HCEC 1CT (cell line): ENCODE data around the gene PCNX4.
"Not testable (repeated sequence)": the region's sequence is repeated elsewhere in the genome, so short reads cannot be mapped to it uniquely, and the experiment has no call there.

ENCODE experiments used
- DNase-seq: peaks from one replicate; pipeline ENCODE4 v3.0.0-alpha.2; 2017

PCNX4 gene

GRCh38 chr14:60091550-60092525, at the start of gene PCNX4:
Gene PCNX4 (plus strand): TSS chr14:60091923. CDS start chr14:60107639, 15,716 bp downstream.
- peak; percentile 100 for DNase-seq

- DNase-seq = not testable (repeated sequence)
These were observed 43.7 kb upstream of the PCNX4 start for GRCh38 chr14:60047976-60048375.

DNA sequence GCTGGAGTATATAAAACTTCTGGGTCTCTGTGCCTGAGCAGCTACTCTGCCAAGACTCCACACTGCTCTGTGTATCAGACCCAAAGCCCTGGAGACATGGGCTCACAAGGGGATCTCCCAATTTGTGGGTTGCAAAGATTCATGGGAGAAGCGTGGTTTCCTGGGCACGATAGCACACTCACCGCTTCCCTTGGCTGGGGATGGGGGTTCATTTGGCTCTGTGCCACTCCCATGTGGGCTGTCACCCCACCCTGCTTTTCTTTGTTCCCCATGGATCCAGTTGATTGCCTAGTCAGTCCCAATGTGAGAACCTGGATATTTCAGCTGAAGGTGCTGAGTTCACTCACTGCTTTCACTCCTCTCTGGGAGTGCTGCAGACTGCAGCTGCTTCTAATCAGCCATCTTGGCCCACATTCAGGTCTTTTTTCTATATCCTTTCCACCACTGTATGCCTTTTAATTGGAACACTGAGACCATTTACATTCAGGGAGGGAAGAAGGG, 40.0 kb upstream of the PCNX4 start:
- no peak for DNase-seq

DNA sequence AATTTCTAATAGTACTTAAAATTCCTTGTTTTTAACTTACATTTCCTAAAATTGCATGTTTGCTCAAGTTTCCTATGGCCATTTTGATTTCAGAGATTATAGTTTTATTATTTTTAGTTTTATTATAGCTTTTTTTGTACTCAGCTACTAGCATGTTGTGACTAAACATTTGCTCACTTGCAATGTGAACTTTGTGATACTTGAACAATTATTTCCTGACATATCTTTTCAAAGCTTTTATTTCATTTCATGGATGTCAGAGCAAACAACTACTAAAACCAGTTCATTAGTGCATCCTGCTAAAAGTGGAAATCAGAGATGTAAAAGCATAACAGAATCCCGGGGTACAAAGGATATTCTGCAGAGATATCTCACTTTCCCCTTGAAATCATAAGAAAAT, 33.6 kb upstream of the PCNX4 start:
- no peak for DNase-seq

DNA sequence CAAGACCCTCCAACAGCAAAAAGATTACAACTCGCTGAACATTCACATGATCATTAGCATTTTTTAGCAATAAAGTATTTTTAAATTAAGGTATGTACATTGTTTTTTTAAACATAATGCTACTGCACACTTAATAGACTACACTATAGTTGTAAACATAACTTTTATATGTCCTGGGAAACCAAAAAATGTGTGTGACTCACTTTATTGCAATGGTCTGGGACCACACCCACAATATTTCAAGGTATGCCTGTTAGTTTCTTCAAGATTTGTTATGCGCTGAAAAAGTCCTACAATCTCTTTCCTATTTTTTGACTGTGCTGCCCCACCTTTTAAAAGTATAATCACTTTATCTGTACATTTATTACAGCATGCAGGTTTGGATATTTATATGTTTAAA, 30.4 kb upstream of the PCNX4 start:
- DNase-seq = no peak

DNA sequence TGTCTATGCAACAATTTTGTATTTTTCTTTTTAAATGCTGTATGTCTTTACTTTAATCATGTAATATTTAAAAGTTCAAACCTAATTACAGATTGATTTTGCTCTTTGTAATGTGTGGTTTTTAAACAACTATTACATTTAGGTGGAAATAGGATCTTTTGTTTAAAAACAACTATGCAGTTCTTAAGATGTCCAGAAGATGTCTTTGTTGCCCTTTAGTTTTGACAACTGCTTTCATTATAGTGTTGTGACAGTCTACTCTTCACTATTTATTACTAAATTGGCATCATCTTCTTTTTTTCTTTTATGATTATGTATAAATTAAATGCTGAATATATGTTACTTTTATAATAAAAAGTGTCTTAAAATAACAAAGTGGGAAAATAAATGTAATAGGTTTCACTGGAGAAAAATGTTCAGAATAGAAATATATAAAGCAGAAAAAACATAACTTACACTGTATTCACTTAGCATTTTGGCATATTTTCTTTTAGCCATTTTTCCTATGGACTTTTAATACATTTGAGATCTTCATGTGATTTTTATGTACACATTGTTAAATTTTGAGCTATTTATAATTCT, 27.1 kb upstream of the PCNX4 start:
- peak; percentile 57 for DNase-seq

GRCh38 chr14:60067882-60068281, 23.8 kb upstream of the PCNX4 start:
- no peak for DNase-seq

DNA sequence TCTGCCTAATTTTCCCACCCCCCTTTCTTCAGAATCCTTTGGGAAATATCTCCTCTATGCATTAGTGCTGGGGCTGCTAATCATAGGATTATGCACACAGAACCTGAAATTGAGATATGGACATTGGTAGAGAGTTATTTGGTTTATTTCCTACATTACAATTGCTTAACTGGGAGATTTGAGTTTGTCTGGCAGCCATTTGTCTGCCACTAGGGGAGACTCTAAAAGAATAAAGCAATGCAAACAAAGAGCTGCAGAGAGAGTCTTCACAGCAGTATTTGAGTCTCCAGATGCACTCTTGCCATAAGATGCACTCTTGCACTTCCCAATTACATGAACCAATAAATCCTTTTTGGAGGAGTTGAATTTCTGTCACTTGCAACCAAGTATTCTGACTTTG, 12.0 kb upstream of the PCNX4 start:
- no peak for DNase-seq

- DNase-seq = peak; percentile 56
These were observed 6.6 kb upstream of the PCNX4 start for GRCh38 chr14:60085085-60085484.

GRCh38 chr14:60085693-60086092, 6.0 kb upstream of the PCNX4 start:
- DNase-seq = no peak

DNA sequence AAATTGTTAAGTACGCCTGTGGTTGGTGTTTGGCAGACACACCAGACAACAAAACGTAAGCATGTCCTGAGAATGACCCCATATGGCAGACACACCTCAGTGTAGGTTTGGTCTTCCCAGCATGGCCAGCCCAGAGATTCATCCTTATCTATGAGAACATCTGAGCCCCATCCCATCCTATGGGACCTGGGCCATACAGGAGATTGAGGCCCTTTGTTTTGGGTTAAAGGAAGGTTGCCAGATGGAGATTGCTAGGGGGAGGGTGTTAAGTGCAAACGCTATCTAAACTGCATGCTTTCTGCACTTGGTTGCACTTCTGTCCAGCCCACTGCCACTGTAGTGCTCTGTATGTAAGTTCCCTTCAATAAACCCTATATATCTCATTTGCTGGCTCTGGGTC, 4.1 kb upstream of the PCNX4 start:
- DNase-seq = no peak

GRCh38 chr14:60089221-60089620, 2.5 kb upstream of the PCNX4 start:
- no peak for DNase-seq

DNA sequence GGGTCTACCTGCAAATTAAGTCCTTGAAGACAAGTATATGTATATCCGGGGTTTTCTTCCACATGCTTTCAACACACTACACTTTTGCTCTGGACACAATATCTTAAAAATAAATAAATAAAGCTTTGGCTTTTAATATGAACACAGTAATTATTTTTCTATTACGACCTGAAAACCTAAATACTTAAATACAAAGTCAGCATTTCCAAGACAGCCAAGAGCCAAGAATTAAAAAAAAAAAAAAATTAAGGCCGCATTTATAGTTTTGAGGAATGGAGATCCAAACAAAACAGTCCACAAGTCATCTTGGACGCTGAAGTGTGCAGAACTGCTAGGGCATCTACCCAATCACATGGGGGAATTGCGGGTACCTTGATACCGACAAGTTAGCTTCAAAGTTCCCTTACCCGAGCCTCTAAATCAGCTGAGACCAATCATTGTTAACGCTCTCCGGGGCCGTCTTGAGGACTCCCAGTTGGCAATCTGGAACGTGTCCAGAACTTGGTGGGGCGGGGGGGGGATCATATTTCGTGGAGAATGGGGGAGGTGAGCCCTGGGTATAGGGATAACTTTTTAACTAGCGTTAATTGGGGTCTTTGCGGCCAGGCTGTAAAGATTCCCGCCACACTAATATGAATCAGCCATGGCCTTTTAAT, 731 bp upstream of the PCNX4 start:
- peak; percentile 70 for DNase-seq

- peak; percentile 48 for DNase-seq
These were observed 800 bp downstream of the PCNX4 start for GRCh38 chr14:60092526-60092920.

GRCh38 chr14:60093080-60093479, 1.4 kb downstream of the PCNX4 start:
- DNase-seq = peak; percentile 10

DNA sequence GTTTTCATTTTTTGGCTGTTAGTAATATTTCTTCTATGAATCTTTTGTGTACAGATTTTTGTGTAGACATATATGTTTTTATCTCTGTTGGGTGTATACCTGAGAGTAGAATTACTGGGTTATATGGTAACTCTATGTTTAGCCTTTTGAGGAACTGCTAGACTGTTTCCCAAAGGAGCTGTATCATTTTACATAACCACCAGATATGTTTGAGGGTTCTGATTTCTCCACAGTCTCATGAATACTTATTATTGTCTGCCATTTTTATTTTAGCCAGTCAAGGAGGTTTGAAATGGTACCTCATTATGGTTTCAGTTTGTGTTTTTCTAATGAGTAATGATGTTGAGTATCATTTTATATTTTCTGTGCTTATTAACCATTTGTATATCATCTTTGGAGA, 1.9 kb downstream of the PCNX4 start:
- DNase-seq = no peak

DNA sequence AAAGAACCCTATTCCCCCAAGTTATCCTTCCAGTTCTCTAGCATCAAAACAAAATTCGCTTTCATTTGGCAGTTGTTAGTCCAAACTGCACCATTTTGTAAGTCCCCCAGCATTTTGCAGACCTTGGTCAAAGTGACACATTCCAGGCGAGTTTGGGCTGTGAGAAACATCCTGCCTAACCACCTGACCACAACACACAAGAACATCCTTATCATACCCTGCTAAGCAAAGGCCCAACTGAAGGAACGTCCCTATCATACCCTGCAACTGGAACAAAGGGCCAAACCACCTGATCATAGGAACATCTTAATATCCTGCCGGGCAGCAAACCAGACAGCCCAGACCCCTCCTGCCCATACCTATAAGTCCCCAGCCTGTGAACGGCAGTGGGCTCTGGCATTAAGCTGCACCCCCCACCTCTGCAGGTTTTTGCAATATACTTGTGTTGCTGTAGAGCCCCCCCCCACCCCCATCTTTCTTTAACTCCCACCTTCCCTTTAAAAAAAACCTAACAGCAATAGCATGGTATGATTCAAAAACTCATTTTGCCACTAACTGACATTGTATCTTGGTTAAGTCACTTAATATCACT, 2.7 kb downstream of the PCNX4 start:
- DNase-seq = peak; percentile 73

DNA sequence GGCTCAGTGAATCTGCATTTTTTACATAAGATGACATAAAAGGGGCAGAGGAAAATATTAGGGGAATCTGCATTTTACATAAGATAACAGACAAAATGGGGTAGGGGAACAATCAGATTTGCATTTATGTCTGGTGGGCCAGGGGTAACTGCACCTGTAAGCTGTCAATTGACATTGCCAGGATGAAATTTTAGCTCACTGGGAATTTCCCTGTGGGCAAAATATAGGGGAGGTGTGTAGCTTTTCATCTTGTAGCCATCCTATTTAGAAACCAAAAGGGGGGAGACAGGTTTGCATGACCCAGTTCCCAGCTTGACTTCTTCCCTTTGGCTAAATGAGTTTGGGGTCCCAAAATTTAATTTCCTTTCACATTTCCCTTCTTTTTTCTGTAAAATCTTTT, 3.5 kb downstream of the PCNX4 start:
- no peak for DNase-seq

GRCh38 chr14:60095781-60096450, 4.2 kb downstream of the PCNX4 start:
- DNase-seq = peak; percentile 90

- DNase-seq = no peak
These were observed 6.3 kb downstream of the PCNX4 start for GRCh38 chr14:60097974-60098373.

GRCh38 chr14:60099855-60100254, 8.1 kb downstream of the PCNX4 start:
- not testable (repeated sequence) for DNase-seq

- DNase-seq = peak; percentile 40
These were observed 10.1 kb downstream of the PCNX4 start for GRCh38 chr14:60101786-60102185.

DNA sequence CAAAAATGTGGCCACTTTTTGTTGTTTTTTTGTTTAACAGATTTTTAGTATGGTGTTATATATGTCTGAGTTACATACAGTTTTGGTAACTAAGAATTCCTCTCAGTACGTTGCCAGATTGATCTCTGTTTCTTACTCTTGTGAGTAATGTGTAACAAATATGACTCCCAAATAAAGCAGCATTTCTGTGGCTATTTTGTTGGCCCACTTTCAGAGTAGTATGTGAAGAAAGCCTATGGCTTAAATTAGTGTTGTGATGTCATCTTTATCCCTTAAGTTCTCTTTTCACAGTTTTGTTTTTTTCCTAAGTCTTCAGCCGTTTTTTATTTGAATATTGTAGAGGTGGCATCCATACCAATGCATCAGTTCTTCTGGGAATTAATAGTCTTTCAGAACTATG, 10.7 kb downstream of the PCNX4 start:
- peak; percentile 90 for DNase-seq
